Right lung (tissue), 5 donors: ENCODE results near the gene CDK18. TPM values are rescaled to one million over a fixed set of nuclear protein-coding genes. Genes with fewer than 3 reads are reported as not detected.
A peak's percentile ranks its signal among the peaks of the same experiment; 100 is the strongest.

ENCODE experiments used
- DNase-seq, 2 donors: peaks; one replicate each; pipeline ENCODE4 v3.0.0-alpha.2; 2013
- polyA plus RNA-seq, 5 donors: library from polyadenylated mRNA; unstranded; fragments of 120-200 nt; gene quantifications; one replicate each; pipeline versions ENCODE4 v1.2.1 to v1.2.3, GENCODE V29; 2013; ENCODE audit warnings: inconsistent platforms in 1 of 5, low replicate concordance in 1 of 5; ENCODE audit not compliant: insufficient read length in 5 of 5, insufficient read depth in 1 of 5

CDK18 gene
- polyA plus RNA-seq, 5 donors, result 16.2 to 27.8 (median 20.6) TPM

GRCh38 chr1:205502992-205503391 lies 1.5 kb upstream of the CDK18 start:
- DNase-seq, result no peak

GRCh38 chr1:205505076-205505729 lies 734 bp downstream of the CDK18 start:
- no peak for DNase-seq

- DNase-seq, result no peak
Observed at GRCh38 chr1:205505791-205506190, 1.3 kb downstream of the CDK18 start.

GRCh38 chr1:205506409-205507200 lies 2.1 kb downstream of the CDK18 start:
- no peak for DNase-seq

- no peak for DNase-seq
Observed at GRCh38 chr1:205508227-205508714, 3.8 kb downstream of the CDK18 start.

GRCh38 chr1:205510308-205510950 lies 6.0 kb downstream of the CDK18 start:
- DNase-seq, result no peak

GRCh38 chr1:205510951-205511330 lies 6.5 kb downstream of the CDK18 start:
- no peak for DNase-seq

GRCh38 chr1:205512059-205513045 lies 7.9 kb downstream of the CDK18 start:
- DNase-seq, result no peak

- DNase-seq, result no peak
Observed at GRCh38 chr1:205513774-205514173, 9.3 kb downstream of the CDK18 start.

- no peak for DNase-seq
Observed at GRCh38 chr1:205514211-205515142, 10.0 kb downstream of the CDK18 start.

GRCh38 chr1:205515781-205516253 lies 11.3 kb downstream of the CDK18 start:
- DNase-seq, result no peak

GRCh38 chr1:205516362-205516761 lies 11.9 kb downstream of the CDK18 start:
- no peak for DNase-seq

- no peak for DNase-seq
Observed at GRCh38 chr1:205517288-205517687, 12.8 kb downstream of the CDK18 start.

GRCh38 chr1:205517763-205518162 lies 13.3 kb downstream of the CDK18 start:
- DNase-seq, result no peak

- no peak for DNase-seq
Observed at GRCh38 chr1:205518661-205519540, 14.4 kb downstream of the CDK18 start.

- peak; percentile 65 to 74 for DNase-seq
Observed at GRCh38 chr1:205519541-205520131, 15.2 kb downstream of the CDK18 start.

GRCh38 chr1:205520709-205521108 lies 16.2 kb downstream of the CDK18 start:
- no peak for DNase-seq

- no peak for DNase-seq
Observed at GRCh38 chr1:205521686-205522085, 17.2 kb downstream of the CDK18 start.

- DNase-seq, result no peak
Observed at GRCh38 chr1:205522692-205523091, 18.2 kb downstream of the CDK18 start.
